ENCODE measurements around the gene SMIM5. TPM values are rescaled to one million over a fixed set of nuclear protein-coding genes. Genes with fewer than 3 reads are reported as not detected.

SMIM5 gene
- polyA plus RNA-seq, 3 donors, result 3.7 to 5.4 (median 4.3) TPM

Other genes starting within 250 kb of the SMIM5 start
- 100 to 1,000 TPM; 102 to 107 (median 106) TPM for gene GRB2, start 227.8 kb upstream of the SMIM5 start, polyA plus RNA-seq (ENCODE audit: insufficient read length in 3 of 3)
- 10 to 100 TPM; 79.0 to 91.0 (median 80.9) TPM for gene TMEM94, start 176.8 kb upstream of the SMIM5 start, polyA plus RNA-seq (ENCODE audit: insufficient read length in 3 of 3)
- gene CASKIN2, start 117.9 kb upstream of the SMIM5 start, polyA plus RNA-seq (ENCODE audit: insufficient read length in 3 of 3), result 10 to 100 TPM; 27.2 to 31.2 (median 29.0) TPM
- 10 to 100 TPM; 36.2 to 43.6 (median 43.2) TPM for gene TSEN54, start 116.9 kb upstream of the SMIM5 start, polyA plus RNA-seq (ENCODE audit: insufficient read length in 3 of 3)
- gene LLGL2, start 107.7 kb upstream of the SMIM5 start, polyA plus RNA-seq (ENCODE audit: insufficient read length in 3 of 3), result 10 to 100 TPM; 35.4 to 50.0 (median 40.0) TPM
- gene MYO15B, start 45.6 kb upstream of the SMIM5 start, polyA plus RNA-seq (ENCODE audit: insufficient read length in 3 of 3), result 100 to 1,000 TPM in 1 of 3 donors, 10 to 100 TPM in 2; 78.7 to 127 (median 88.6) TPM
- gene RECQL5, start 33.7 kb downstream of the SMIM5 start, polyA plus RNA-seq (ENCODE audit: insufficient read length in 3 of 3), result 10 to 100 TPM; 29.3 to 33.5 (median 32.7) TPM
- 100 to 1,000 TPM in 1 of 3 donors, 10 to 100 TPM in 2; 93.0 to 105 (median 93.7) TPM for gene SAP30BP, start 33.9 kb downstream of the SMIM5 start, polyA plus RNA-seq (ENCODE audit: insufficient read length in 3 of 3)
- 10 to 100 TPM in 1 of 3 donors, 1 to 10 TPM in 2; 7.8 to 10.8 (median 9.1) TPM for gene ITGB4, start 88.0 kb downstream of the SMIM5 start, polyA plus RNA-seq (ENCODE audit: insufficient read length in 3 of 3)
- gene GALK1, start 131.8 kb downstream of the SMIM5 start, polyA plus RNA-seq (ENCODE audit: insufficient read length in 3 of 3), result 10 to 100 TPM; 20.9 to 24.0 (median 21.5) TPM
- 10 to 100 TPM; 28.5 to 32.3 (median 32.0) TPM for gene UNK, start 151.4 kb downstream of the SMIM5 start, polyA plus RNA-seq (ENCODE audit: insufficient read length in 3 of 3)
- 1 to 10 TPM; 3.6 to 5.7 (median 5.0) TPM for gene UNC13D, start 211.0 kb downstream of the SMIM5 start, polyA plus RNA-seq (ENCODE audit: insufficient read length in 3 of 3)
- 10 to 100 TPM; 70.2 to 86.7 (median 82.8) TPM for gene WBP2, start 221.9 kb downstream of the SMIM5 start, polyA plus RNA-seq (ENCODE audit: insufficient read length in 3 of 3)
- 1 to 10 TPM; 5.8 to 9.1 (median 6.3) TPM for gene TRIM47, start 245.1 kb downstream of the SMIM5 start, polyA plus RNA-seq (ENCODE audit: insufficient read length in 3 of 3)

Data from right renal cortex interstitium (tissue), 3 donors.